Caco-2 (cell line): ENCODE results near the gene RGS1. TPM values are rescaled to one million over a fixed set of nuclear protein-coding genes. Genes with fewer than 3 reads are reported as not detected.

ENCODE experiments used
- BruUV-seq: library from RNA; stranded (reverse); fragments of 400-500 nt; replicated peaks from 2 replicates; lab custom pipeline; 2021; lab: Mats Ljungman, UMichigan
- CTCF ChIA-PET: fragments of 300-600 bp; sonication (Branson Sonifier 250); formaldehyde crosslinking; loops from one replicate; lab custom pipeline; 2022; ENCODE audit warnings: antibody characterized with exemption; lab: Charles Lee
- POLR2A ChIA-PET: fragments of 300-600 bp; sonication (Branson Sonifier 250); formaldehyde crosslinking; loops from one replicate; lab custom pipeline; 2022; ENCODE audit warnings: antibody characterized with exemption; lab: Charles Lee
- DNase-seq, 2 experiments: peaks; one replicate each; pipeline versions ENCODE4 v3.0.0 to v3.0.0-alpha.2; 2020 to 2022
- H3K27me3 ChIP-seq: replicated peaks from 2 replicates; pipeline ENCODE4 v1.6.0; 2011; ENCODE audit warnings: low read length; ENCODE audit not compliant: control insufficient read depth, insufficient read depth
- H3K36me3 ChIP-seq: 2 replicates; pipeline ENCODE4 v1.5.1; 2011; ENCODE audit warnings: low read length; ENCODE audit not compliant: control insufficient read depth, insufficient read depth
- H3K4me1 ChIP-seq: fragments of 250-450 bp; sonication (Bioruptor Pico); 2 replicates; pipeline ENCODE4 v1.5.1; 2020; ENCODE audit warnings: mild to moderate bottlenecking
- H3K4me3 ChIP-seq: 2 replicates; pipeline ENCODE4 v1.5.1; 2011; ENCODE audit warnings: low read depth, mild to moderate bottlenecking, control low read depth, low read length
- H3K9me3 ChIP-seq: fragments of 250-450 bp; sonication (Bioruptor Pico); 2 replicates; pipeline ENCODE4 v1.5.1; 2020; ENCODE audit warnings: mild to moderate bottlenecking, moderate library complexity
- H3K27ac Mint-ChIP-seq: one replicate; pipeline ENCODE4 v1.8.0; 2022; ENCODE audit warnings: mixed read lengths; ENCODE audit not compliant: unreplicated experiment
- H3K27me3 Mint-ChIP-seq: one replicate; pipeline ENCODE4 v1.8.0; 2022; ENCODE audit warnings: mixed read lengths; ENCODE audit not compliant: insufficient read depth, unreplicated experiment
- H3K36me3 Mint-ChIP-seq: one replicate; pipeline ENCODE4 v1.8.0; 2022; ENCODE audit warnings: mild to moderate bottlenecking, mixed read lengths; ENCODE audit not compliant: insufficient read depth, unreplicated experiment
- H3K4me1 Mint-ChIP-seq: one replicate; pipeline ENCODE4 v1.8.0; 2022; ENCODE audit warnings: low read depth, mixed read lengths; ENCODE audit not compliant: unreplicated experiment
- H3K4me3 Mint-ChIP-seq: one replicate; pipeline ENCODE4 v1.8.0; 2022; ENCODE audit warnings: mild to moderate bottlenecking, moderate library complexity, mixed read lengths; ENCODE audit not compliant: unreplicated experiment
- H3K9me3 Mint-ChIP-seq: one replicate; pipeline ENCODE4 v1.8.0; 2022; ENCODE audit warnings: mixed read lengths; ENCODE audit not compliant: unreplicated experiment
- CTCF ChIP-seq, 2 experiments: fragments of 200-600 bp in 1 of 2; IDR thresholded peaks; 1 replicate in 1 of 2; 2 replicates in 1 of 2; pipeline versions ENCODE4 v1.5.1 to v1.8.0; 2011 to 2022; ENCODE audit warnings: antibody characterized with exemption in 1 of 2, control low read depth in 1 of 2, inconsistent platforms in 1 of 2, low read depth in 1 of 2, low read length in 1 of 2, mild to moderate bottlenecking in 1 of 2, moderate library complexity in 1 of 2; ENCODE audit not compliant: insufficient read depth in 1 of 2, severe bottlenecking in 1 of 2, unreplicated experiment in 1 of 2
- intact Hi-C: fragments of 100-400 bp; cut with micrococcal nuclease; formaldehyde crosslinking; loops from one replicate; pipeline ENCODE4 v1.10.0; 2022; ENCODE audit not compliant: unreplicated experiment
- total RNA-seq: library from RNA; stranded (reverse); gene quantifications from 2 replicates; pipeline ENCODE4 v1.2.3, GENCODE V29; 2022

Gene RGS1
- total RNA-seq, 1 experiment from 2014 or later, result not detected

- Histone ChIP-seq H3K4me3 (no peak overlapping the region), H3K27me3 (no peaks in the 10 kb centered on the region), H3K4me1 (peaks cover 4% of the 10 kb centered on the region; the same call in 1 of the 2 replicates), H3K9me3 (no peaks in the 10 kb centered on the region), H3K36me3 (no peaks in the 10 kb centered on the region)
- no TSS peak for BruUV-seq
- H3K4me1 Mint-ChIP-seq, result peaks cover 18% of the 10 kb centered on the region
- H3K9me3 Mint-ChIP-seq, result no peaks in the 10 kb centered on the region
- ChIA-PET POLR2A (no interaction called here), CTCF (no interaction called here)
- DNase-seq, result no peak
- H3K27me3 Mint-ChIP-seq, result no peaks in the 10 kb centered on the region
- intact Hi-C loops, result no loop called here
- no peak for TF ChIP-seq CTCF (IDR thresholded peaks at IDR 0.05; ENCODE audit: insufficient read depth in 1 of 2, low read depth in 1 of 2, low read length in 1 of 2, severe bottlenecking in 1 of 2, unreplicated experiment in 1 of 2)
- H3K27ac Mint-ChIP-seq, result no peak overlapping the region
- H3K36me3 Mint-ChIP-seq, result no peaks in the 10 kb centered on the region
- H3K4me3 Mint-ChIP-seq, result no peak overlapping the region
Observed at GRCh38 chr1:192534666-192535065, 40.9 kb upstream of the RGS1 start.

GRCh38 chr1:192535916-192536664 lies 39.5 kb upstream of the RGS1 start:
- no peaks in the 10 kb centered on the region for H3K27me3 Mint-ChIP-seq
- no peak for TF ChIP-seq CTCF (IDR thresholded peaks at IDR 0.05; ENCODE audit: insufficient read depth in 1 of 2, low read depth in 1 of 2, low read length in 1 of 2, severe bottlenecking in 1 of 2, unreplicated experiment in 1 of 2)
- peaks cover 16% of the 10 kb centered on the region for H3K4me1 Mint-ChIP-seq
- Histone ChIP-seq H3K36me3 (no peaks in the 10 kb centered on the region), H3K27me3 (no peaks in the 10 kb centered on the region), H3K9me3 (no peaks in the 10 kb centered on the region), H3K4me3 (no peak overlapping the region), H3K4me1 (peaks cover 4% of the 10 kb centered on the region; the same call in 1 of the 2 replicates)
- no peak for DNase-seq
- BruUV-seq, result no TSS peak
- H3K36me3 Mint-ChIP-seq, result no peaks in the 10 kb centered on the region
- POLR2A ChIA-PET, result no interaction called here
- no peak overlapping the region for H3K27ac Mint-ChIP-seq
- H3K9me3 Mint-ChIP-seq, result no peaks in the 10 kb centered on the region
- H3K4me3 Mint-ChIP-seq, result no peak overlapping the region
- intact Hi-C loops, result no loop called here
- CTCF ChIA-PET, result no interaction called here

- POLR2A ChIA-PET, result no interaction called here
- Histone ChIP-seq H3K27me3 (no peaks in the 10 kb centered on the region), H3K4me1 (peaks cover 3% of the 10 kb centered on the region; the same call in 1 of the 2 replicates), H3K4me3 (no peak overlapping the region), H3K9me3 (no peaks in the 10 kb centered on the region), H3K36me3 (no peaks in the 10 kb centered on the region)
- intact Hi-C loops, result no loop called here
- BruUV-seq, result no TSS peak
- H3K4me1 Mint-ChIP-seq, result peaks cover 10% of the 10 kb centered on the region
- CTCF ChIA-PET, result no interaction called here
- no peak overlapping the region for H3K4me3 Mint-ChIP-seq
- H3K27me3 Mint-ChIP-seq, result no peaks in the 10 kb centered on the region
- DNase-seq, result no peak
- no peaks in the 10 kb centered on the region for H3K9me3 Mint-ChIP-seq
- no peaks in the 10 kb centered on the region for H3K36me3 Mint-ChIP-seq
- no peak for TF ChIP-seq CTCF (IDR thresholded peaks at IDR 0.05; ENCODE audit: insufficient read depth in 1 of 2, low read depth in 1 of 2, low read length in 1 of 2, severe bottlenecking in 1 of 2, unreplicated experiment in 1 of 2)
- peak overlapping the region; percentile 63 for H3K27ac Mint-ChIP-seq
Observed at GRCh38 chr1:192538407-192539296, 36.9 kb upstream of the RGS1 start.
